ENCODE data around the gene SLC7A6OS. TPM values are rescaled to one million over a fixed set of nuclear protein-coding genes. Genes with fewer than 3 reads are reported as not detected.
A peak's percentile ranks its signal among the peaks of the same experiment; 100 is the strongest.

The SLC7A6OS gene
- total RNA-seq, 2 donors from 2014 or later, result 15.2 to 16.6 TPM

GRCh38 chr16:68263559-68264127 is 47.1 kb downstream of the SLC7A6OS start:
- Histone ChIP-seq H3K36me3 (no peaks in the 10 kb centered on the region), H3K9ac (ENCODE audit: low read depth in 2 of 2, low read length in 2 of 2) (peak overlapping the region; percentile 84 to 98), H3K4me3 (peak overlapping the region; percentile 83), H3K27me3 (no peaks in the 10 kb centered on the region), H3K9me3 (no peaks in the 10 kb centered on the region), H3K4me1 (peaks cover 6% of the 10 kb centered on the region), H3K27ac (peak overlapping the region; percentile 91)
- no peak for TF ChIP-seq CTCF (IDR thresholded peaks at IDR 0.05)
- no peak for DNase-seq
- intact Hi-C loops (cut with DNase I), result loop anchor here (2.0 to 5.0 kb wide), 2 partner anchors 49 to 63 kb away; partner anchors contain the start of genes PRMT7 and SLC7A6OS

GRCh38 chr16:68259007-68259825 is 51.5 kb downstream of the SLC7A6OS start:
- TF ChIP-seq CTCF (IDR thresholded peaks at IDR 0.05), result no peak
- peaks cover 11% of the 10 kb centered on the region for H3K4me1 ChIP-seq
- H3K4me3 ChIP-seq, result no peak overlapping the region
- H3K27ac ChIP-seq, result no peak overlapping the region
- no peaks in the 10 kb centered on the region for H3K9me3 ChIP-seq
- no peaks in the 10 kb centered on the region for H3K36me3 ChIP-seq
- no peak for DNase-seq
- no peaks in the 10 kb centered on the region for H3K27me3 ChIP-seq
- intact Hi-C loops (cut with DNase I), result no loop called here
- no peak overlapping the region for H3K9ac ChIP-seq (ENCODE audit: low read depth in 2 of 2, low read length in 2 of 2)

GRCh38 chr16:68257906-68258800 is 52.6 kb downstream of the SLC7A6OS start:
- no peaks in the 10 kb centered on the region for H3K36me3 ChIP-seq
- H3K9ac ChIP-seq (ENCODE audit: low read depth in 2 of 2, low read length in 2 of 2), result peak overlapping the region in 1 of 2 donors; percentile 52
- H3K9me3 ChIP-seq, result no peaks in the 10 kb centered on the region
- TF ChIP-seq CTCF (IDR thresholded peaks at IDR 0.05), result no peak
- H3K4me1 ChIP-seq, result peaks cover 11% of the 10 kb centered on the region
- peak overlapping the region; percentile 80 for H3K27ac ChIP-seq
- no peaks in the 10 kb centered on the region for H3K27me3 ChIP-seq
- H3K4me3 ChIP-seq, result no peak overlapping the region
- intact Hi-C loops (cut with DNase I), result no loop called here
- DNase-seq, result peak; percentile 65

- H3K36me3 ChIP-seq, result no peaks in the 10 kb centered on the region
Observed at GRCh38 chr16:68257251-68257905, 53.4 kb downstream of the SLC7A6OS start.

More at GRCh38 chr16:68257251-68257905, 53.4 kb downstream of the SLC7A6OS start:
- peak; percentile 59 for DNase-seq
- intact Hi-C loops (cut with DNase I), result no loop called here
- peaks cover 11% of the 10 kb centered on the region for H3K4me1 ChIP-seq
- no peak for TF ChIP-seq CTCF (IDR thresholded peaks at IDR 0.05)
- H3K4me3 ChIP-seq, result no peak overlapping the region
- H3K27ac ChIP-seq, result peak overlapping the region; percentile 80
- H3K27me3 ChIP-seq, result no peaks in the 10 kb centered on the region
- H3K9ac ChIP-seq (ENCODE audit: low read depth in 2 of 2, low read length in 2 of 2), result peak overlapping the region in 1 of 2 donors; percentile 52
- no peaks in the 10 kb centered on the region for H3K9me3 ChIP-seq

Data from colonic mucosa (tissue), 4 donors.